WTC11 (cell line): ENCODE results near the gene ZNF680. TPM values are rescaled to one million over a fixed set of nuclear protein-coding genes. Genes with fewer than 3 reads are reported as not detected.

Experiments
- ATAC-seq: fragments of 200-7000 bp; cut with Tn5 transposase; 2 replicates; pipeline ENCODE4 v1.10.0; 2021; ENCODE audit warnings: mild to moderate bottlenecking, moderate library complexity
- Bru-seq: library from RNA; stranded (reverse); fragments of 400-500 nt; gene quantifications from one replicate; lab custom pipeline; 2021; lab: Mats Ljungman, UMichigan
- CTCF ChIA-PET: fragments of 300-600 bp; sonication (Branson Sonifier 250); formaldehyde crosslinking; loops from one replicate; lab custom pipeline; 2021; ENCODE audit warnings: antibody characterized with exemption; lab: Charles Lee
- POLR2A ChIA-PET: fragments of 350-600 bp; sonication (Branson Sonifier 250); formaldehyde crosslinking; loops from one replicate; lab custom pipeline; 2021; ENCODE audit warnings: antibody characterized with exemption; lab: Charles Lee
- DNase-seq: peaks from one replicate; pipeline ENCODE4 v3.0.0; 2021; ENCODE audit warnings: low spot score
- H3K27ac Mint-ChIP-seq: 2 replicates; pipeline ENCODE4 v1.8.0; 2021; ENCODE audit warnings: mixed read lengths
- H3K27me3 Mint-ChIP-seq: 2 replicates; pipeline ENCODE4 v1.8.0; 2021; ENCODE audit warnings: low read depth, mild to moderate bottlenecking, moderate library complexity, mixed read lengths
- H3K36me3 Mint-ChIP-seq: 2 replicates; pipeline ENCODE4 v1.8.0; 2021; ENCODE audit warnings: mixed read lengths
- H3K4me1 Mint-ChIP-seq: 2 replicates; pipeline ENCODE4 v1.8.0; 2022; ENCODE audit warnings: mixed read lengths
- H3K4me3 Mint-ChIP-seq: 2 replicates; pipeline ENCODE4 v1.8.0; 2021; ENCODE audit warnings: mild to moderate bottlenecking, moderate library complexity, mixed read lengths
- H3K9me3 Mint-ChIP-seq: 2 replicates; pipeline ENCODE4 v1.8.0; 2021; ENCODE audit warnings: mixed read lengths
- CTCF ChIP-seq: fragments of 200-600 bp; IDR thresholded peaks from 2 replicates; pipeline ENCODE4 v1.8.0; 2022; ENCODE audit warnings: antibody characterized with exemption
- FOXJ3 ChIP-seq: sonication (generic); formaldehyde crosslinking; IDR thresholded peaks from 2 replicates; pipeline ENCODE4 v1.9.0; 2021; ENCODE audit warnings: missing genetic modification reagents, mild to moderate bottlenecking, borderline replicate concordance
- FOXK1 ChIP-seq: sonication (generic); formaldehyde crosslinking; IDR thresholded peaks from 2 replicates; pipeline ENCODE4 v1.8.0; 2022; ENCODE audit warnings: mild to moderate bottlenecking, moderate library complexity, missing genetic modification reagents
- GRHL2 ChIP-seq: fragments of 250-450 bp; sonication (Bioruptor Pico); IDR thresholded peaks from 2 replicates; pipeline ENCODE4 v1.8.0; 2022; ENCODE audit warnings: mild to moderate bottlenecking, moderate library complexity; ENCODE audit not compliant: insufficient replicate concordance, severe bottlenecking
- JAZF1 ChIP-seq: fragments of 250-450 bp; sonication (Bioruptor Pico); IDR thresholded peaks from 2 replicates; pipeline ENCODE4 v1.9.0; 2021; ENCODE audit warnings: moderate library complexity, mild to moderate bottlenecking, inconsistent platforms
- KAT7 ChIP-seq: sonication (generic); formaldehyde crosslinking; IDR thresholded peaks from 2 replicates; pipeline ENCODE4 v1.8.1; 2023; ENCODE audit warnings: missing genetic modification reagents, mild to moderate bottlenecking, borderline replicate concordance
- NFYB ChIP-seq: sonication (generic); formaldehyde crosslinking; conservative IDR thresholded peaks from 2 replicates; pipeline ENCODE4 v1.8.0; 2022; ENCODE audit warnings: low read depth, missing genetic modification reagents
- NR1H2 ChIP-seq: sonication (generic); formaldehyde crosslinking; IDR thresholded peaks from 2 replicates; pipeline ENCODE4 v1.9.0; 2021; ENCODE audit warnings: mild to moderate bottlenecking, moderate library complexity, missing genetic modification reagents
- PRRX2 ChIP-seq: fragments of 250-450 bp; sonication (Bioruptor Pico); IDR thresholded peaks from 2 replicates; pipeline ENCODE4 v1.8.0; 2021; ENCODE audit warnings: mild to moderate bottlenecking
- SMAD3 ChIP-seq: sonication (generic); formaldehyde crosslinking; IDR thresholded peaks from 2 replicates; pipeline ENCODE4 v1.8.0; 2022; ENCODE audit warnings: missing genetic modification reagents, mild to moderate bottlenecking, borderline replicate concordance
- SP1 ChIP-seq: sonication (generic); formaldehyde crosslinking; conservative IDR thresholded peaks from 2 replicates; pipeline ENCODE4 v1.8.1; 2022; ENCODE audit warnings: missing genetic modification reagents
- TEAD1 ChIP-seq: sonication (generic); formaldehyde crosslinking; IDR thresholded peaks from 2 replicates; pipeline ENCODE4 v1.8.0; 2022; ENCODE audit warnings: mild to moderate bottlenecking, missing genetic modification reagents
- TEAD4 ChIP-seq: sonication (generic); formaldehyde crosslinking; IDR thresholded peaks from 2 replicates; pipeline ENCODE4 v1.8.0; 2022; ENCODE audit warnings: mild to moderate bottlenecking, missing genetic modification reagents
- ZBTB21 ChIP-seq: sonication (generic); formaldehyde crosslinking; IDR thresholded peaks from 2 replicates; pipeline ENCODE4 v1.8.1; 2023; ENCODE audit warnings: mild to moderate bottlenecking, missing genetic modification reagents, borderline replicate concordance
- ZMAT4 ChIP-seq: fragments of 250-450 bp; sonication (Bioruptor Pico); IDR thresholded peaks from 2 replicates; pipeline ENCODE4 v1.9.0; 2021; ENCODE audit warnings: mild to moderate bottlenecking
- ZNF121 ChIP-seq: sonication (generic); formaldehyde crosslinking; IDR thresholded peaks from 2 replicates; pipeline ENCODE4 v1.8.0; 2023; ENCODE audit warnings: missing genetic modification reagents
- ZNF263 ChIP-seq: sonication (generic); formaldehyde crosslinking; IDR thresholded peaks from 2 replicates; pipeline ENCODE4 v1.8.1; 2022; ENCODE audit warnings: low read depth, mild to moderate bottlenecking, moderate library complexity, missing genetic modification reagents
- ZNF396 ChIP-seq: fragments of 250-450 bp; sonication (Bioruptor Pico); IDR thresholded peaks from 2 replicates; pipeline ENCODE4 v1.8.0; 2021; ENCODE audit warnings: mild to moderate bottlenecking, moderate library complexity, borderline replicate concordance
- ZNF423 ChIP-seq: fragments of 250-450 bp; sonication (Bioruptor Pico); IDR thresholded peaks from 2 replicates; pipeline ENCODE4 v2.1.2; 2022; ENCODE audit warnings: mild to moderate bottlenecking, moderate library complexity
- ZNF425 ChIP-seq: fragments of 250-450 bp; sonication (Bioruptor Pico); conservative IDR thresholded peaks from 2 replicates; pipeline ENCODE4 v1.9.0; 2021; ENCODE audit warnings: mild to moderate bottlenecking
- ZNF512 ChIP-seq: sonication (generic); formaldehyde crosslinking; IDR thresholded peaks from 2 replicates; pipeline ENCODE4 v1.8.1; 2022; ENCODE audit warnings: missing genetic modification reagents, borderline replicate concordance
- long read RNA-seq, 3 experiments: library from RNA in 1 of 3; library from capped mRNA in 1 of 3; library from polyadenylated mRNA in 1 of 3; unstranded in 2 of 3; stranded (forward) in 1 of 3; transcript quantifications; one replicate each; pipeline ENCODE4 v2.0.0, GENCODE V29; 2021
- total RNA-seq: library from RNA; stranded (reverse); gene quantifications from 3 replicates; pipeline ENCODE4 v1.2.3, GENCODE V29; 2021

The ZNF680 gene
- 12.9 to 13.9 TPM (median 13.0 TPM) in 3 replicates for total RNA-seq
- Bru-seq, nascent RNA, result percentile 79 among the genes with signal in this experiment
- long read RNA-seq, experiment 1, transcript ZNF680-205 (3 exons, 769 nt), result minor isoform, 6 of 48 reads
- long read RNA-seq, experiment 1, transcript ZNF680-201 (4 exons, 3,022 nt), result major isoform, 16 of 48 reads
- long read RNA-seq, experiment 1, partial matches to known transcripts, result 1 of 48 reads
- long read RNA-seq, experiment 1, other reads (novel, unspliced or antisense), result 23 of 48 reads
- long read RNA-seq, experiment 2, partial matches to known transcripts, result 0 of 12 reads
- long read RNA-seq, experiment 2, other reads (novel, unspliced or antisense), result 10 of 12 reads
- long read RNA-seq, experiment 3, partial matches to known transcripts, result 0 of 12 reads
- long read RNA-seq, experiment 3, other reads (novel, unspliced or antisense), result 6 of 12 reads

- H3K4me1 Mint-ChIP-seq, result peaks cover 16% of the 10 kb centered on the region
- ChIA-PET POLR2A (interaction anchor here (0.9 to 1.5 kb wide), 4 partner anchors 10 to 103 kb away, joined by 4 to 6 read pairs (median 6); partner anchors contain the start of gene ZNF107), CTCF (no interaction called here)
- peak; percentile 75 for TF ChIP-seq NFYB (CRISPR knock-in tag)
- TF ChIP-seq ZNF396 (CRISPR knock-in tag), result no peak
- TF ChIP-seq SP1, result 0 out of 2 replicates have a peak, but pooled peaks have one; percentile 19
- TF ChIP-seq FOXJ3, result no peak
- peak within 1 kb of the TSS; percentile 100 for H3K27ac Mint-ChIP-seq
- H3K9me3 Mint-ChIP-seq, result peaks cover 26% of the 10 kb centered on the region
- DNase-seq, result peak; percentile 75
- H3K27me3 Mint-ChIP-seq, result no peaks in the 10 kb centered on the region; the same call in 1 of the 2 replicates
- peak; percentile 97 for ATAC-seq
- peaks cover 39% of the 10 kb centered on the region for H3K36me3 Mint-ChIP-seq
- peak within 1 kb of the TSS; percentile 97 for H3K4me3 Mint-ChIP-seq
These were observed at the start of gene ZNF680 for GRCh38 chr7:64562626-64563278. TSS of gene ZNF680 (minus strand) at chr7:64563071. CDS start at chr7:64562954, 117 bp downstream.

- Mint-ChIP-seq H3K9me3 (peaks cover 90% of the 10 kb centered on the region), H3K4me1 (no peaks in the 10 kb centered on the region), H3K4me3 (no peak overlapping the region), H3K27me3 (peaks cover 10% of the 10 kb centered on the region), H3K36me3 (peaks cover 91% of the 10 kb centered on the region), H3K27ac (no peak overlapping the region)
- ChIA-PET POLR2A (no interaction called here), CTCF (no interaction called here)
- DNase-seq, result no peak
- no peak for ATAC-seq
- TF ChIP-seq CTCF (no peak), ZNF512 (CRISPR knock-in tag) (no peak), FOXJ3 (no peak), ZNF425 (CRISPR knock-in tag) (no peak), ZNF423 (no peak), SMAD3 (no peak), ZNF121 (CRISPR knock-in tag) (no peak), PRRX2 (no peak), TEAD1 (CRISPR knock-in tag) (no peak), TEAD4 (CRISPR knock-in tag) (no peak), ZMAT4 (CRISPR knock-in tag) (no peak), ZBTB21 (no peak), KAT7 (CRISPR knock-in tag) (no peak), GRHL2 (CRISPR knock-in tag) (no peak), FOXK1 (no peak), NR1H2 (no peak), ZNF263 (CRISPR knock-in tag) (no peak), JAZF1 (no peak)
These were observed 49.6 kb upstream of the ZNF680 start for GRCh38 chr7:64612452-64612851.
